Right atrium auricular region (tissue), 2 donors: ENCODE results near the gene C1QTNF6. TPM values are rescaled to one million over a fixed set of nuclear protein-coding genes. Genes with fewer than 3 reads are reported as not detected.

Experiments
- DNase-seq: peaks from one replicate; pipeline ENCODE4 v3.0.0-alpha.2; 2019; ENCODE audit warnings: low spot score
- H3K27ac ChIP-seq, 2 donors: fragments of 200-600 bp; sonication (generic); 1 replicate in 1 of 2; 2 replicates in 1 of 2; pipeline ENCODE4 v1.5.1; 2016 to 2019
- H3K27me3 ChIP-seq, 2 donors: fragments of 200-600 bp; sonication (generic); one replicate each; pipeline versions ENCODE4 v1.5.1 to v1.6.0; 2017 to 2019
- H3K36me3 ChIP-seq: fragments of 200-600 bp; sonication (generic); one replicate; pipeline ENCODE4 v1.5.1; 2016
- H3K4me1 ChIP-seq, 2 donors: fragments of 200-600 bp; sonication (generic); one replicate each; pipeline versions ENCODE4 v1.5.1 to v1.6.0; 2017 to 2019
- H3K4me3 ChIP-seq, 2 donors: fragments of 200-600 bp; sonication (generic); 1 replicate in 1 of 2; 2 replicates in 1 of 2; pipeline ENCODE4 v1.5.1; 2017 to 2019; ENCODE audit warnings: mild to moderate bottlenecking in 1 of 2, moderate library complexity in 1 of 2
- H3K9me3 ChIP-seq, 2 donors: fragments of 200-600 bp; sonication (generic); one replicate each; pipeline ENCODE4 v1.5.1; 2019
- total RNA-seq, 2 donors: library from RNA; depleted of rRNA; stranded (reverse); fragments of >200 nt; gene quantifications; one replicate each; pipeline ENCODE4 v1.1.0, GENCODE V29; 2016
- TF ChIP-seq, protein P1 (sequence below), 2 donors: fragments of 200-600 bp; sonication (generic); IDR thresholded peaks; one replicate each; pipeline ENCODE4 v1.5.1; 2019; ENCODE audit warnings: antibody characterized with exemption in 2 of 2

C1QTNF6 gene
- total RNA-seq, 2 donors from 2014 or later = 1.6 to 2.2 TPM

DNA sequence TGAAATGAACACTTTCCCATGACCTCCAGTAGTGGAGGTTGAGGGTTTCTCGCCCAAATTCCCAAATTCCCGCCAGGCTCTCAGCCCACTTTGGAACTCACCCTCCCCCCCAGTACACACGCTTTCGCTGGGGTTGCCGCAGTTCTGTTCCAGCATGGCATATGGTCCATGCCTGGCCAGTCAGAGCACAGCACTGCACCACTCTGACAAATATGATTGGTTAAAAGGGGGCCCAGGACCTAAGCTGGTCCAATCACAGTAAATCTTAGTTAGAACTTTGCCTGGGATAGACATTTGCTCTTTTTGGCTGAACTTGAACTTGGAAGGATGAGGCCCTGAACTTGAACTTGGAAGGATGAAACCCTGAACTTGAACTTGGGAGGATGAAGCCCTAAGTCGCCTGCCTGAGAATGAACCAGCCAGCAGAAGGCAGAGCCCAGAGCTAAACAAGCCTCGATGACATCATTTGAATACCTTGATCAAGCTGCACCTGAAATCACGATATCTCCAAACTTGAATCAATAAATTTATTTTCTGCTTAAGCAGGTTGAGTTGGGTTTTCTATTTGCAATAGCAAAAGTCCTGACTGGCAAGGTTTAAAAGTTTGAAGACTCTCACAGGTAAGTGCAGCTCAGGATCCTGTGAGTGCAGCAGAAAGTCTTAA, 36.8 kb upstream of the C1QTNF6 start:
- no peak for DNase-seq
- Histone ChIP-seq H3K27ac (no peak overlapping the region), H3K27me3 (no peaks in the 10 kb centered on the region), H3K4me3 (no peak overlapping the region), H3K4me1 (peaks cover 0 to 6% of the 10 kb centered on the region in 2 donors), H3K36me3 (no peaks in the 10 kb centered on the region), H3K9me3 (no peaks in the 10 kb centered on the region)
- TF ChIP-seq, protein P1, sequence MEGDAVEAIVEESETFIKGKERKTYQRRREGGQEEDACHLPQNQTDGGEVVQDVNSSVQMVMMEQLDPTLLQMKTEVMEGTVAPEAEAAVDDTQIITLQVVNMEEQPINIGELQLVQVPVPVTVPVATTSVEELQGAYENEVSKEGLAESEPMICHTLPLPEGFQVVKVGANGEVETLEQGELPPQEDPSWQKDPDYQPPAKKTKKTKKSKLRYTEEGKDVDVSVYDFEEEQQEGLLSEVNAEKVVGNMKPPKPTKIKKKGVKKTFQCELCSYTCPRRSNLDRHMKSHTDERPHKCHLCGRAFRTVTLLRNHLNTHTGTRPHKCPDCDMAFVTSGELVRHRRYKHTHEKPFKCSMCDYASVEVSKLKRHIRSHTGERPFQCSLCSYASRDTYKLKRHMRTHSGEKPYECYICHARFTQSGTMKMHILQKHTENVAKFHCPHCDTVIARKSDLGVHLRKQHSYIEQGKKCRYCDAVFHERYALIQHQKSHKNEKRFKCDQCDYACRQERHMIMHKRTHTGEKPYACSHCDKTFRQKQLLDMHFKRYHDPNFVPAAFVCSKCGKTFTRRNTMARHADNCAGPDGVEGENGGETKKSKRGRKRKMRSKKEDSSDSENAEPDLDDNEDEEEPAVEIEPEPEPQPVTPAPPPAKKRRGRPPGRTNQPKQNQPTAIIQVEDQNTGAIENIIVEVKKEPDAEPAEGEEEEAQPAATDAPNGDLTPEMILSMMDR (IDR thresholded peaks at IDR 0.05) = no peak

DNA sequence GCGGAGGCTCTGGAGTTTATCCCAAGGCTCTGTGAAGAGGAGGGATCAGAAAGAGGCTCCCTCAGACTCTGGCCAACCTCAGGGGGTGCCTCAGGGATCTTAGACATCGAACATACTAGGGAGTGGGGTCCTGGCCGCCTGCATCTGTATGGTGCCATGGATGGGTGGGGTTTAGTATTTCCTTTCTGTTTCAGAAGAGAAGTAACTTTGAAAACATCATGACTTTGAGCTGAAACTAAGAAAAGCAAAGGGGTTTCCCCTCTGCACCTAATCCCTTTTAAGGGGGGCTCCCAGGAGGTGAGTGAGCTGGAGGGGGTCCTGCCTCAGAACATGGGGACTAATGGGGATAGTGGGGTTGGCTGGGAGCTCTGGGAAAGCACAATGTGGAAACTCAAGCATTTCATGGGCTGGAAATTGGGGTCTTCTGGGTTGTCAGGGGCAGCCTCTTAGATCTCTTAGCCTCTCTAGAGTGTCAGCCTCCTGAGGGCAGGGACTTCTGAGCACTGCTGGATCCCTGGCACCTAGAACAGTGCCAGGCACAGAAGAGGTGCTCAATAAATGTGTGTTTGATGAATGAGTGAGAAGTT, 36.0 kb upstream of the C1QTNF6 start:
- TF ChIP-seq, protein P1 (IDR thresholded peaks at IDR 0.05) = no peak
- no peak for DNase-seq
- Histone ChIP-seq H3K9me3 (no peaks in the 10 kb centered on the region), H3K36me3 (no peaks in the 10 kb centered on the region), H3K4me3 (no peak overlapping the region), H3K27me3 (no peaks in the 10 kb centered on the region), H3K4me1 (no peaks in the 10 kb centered on the region), H3K27ac (no peak overlapping the region)

DNA sequence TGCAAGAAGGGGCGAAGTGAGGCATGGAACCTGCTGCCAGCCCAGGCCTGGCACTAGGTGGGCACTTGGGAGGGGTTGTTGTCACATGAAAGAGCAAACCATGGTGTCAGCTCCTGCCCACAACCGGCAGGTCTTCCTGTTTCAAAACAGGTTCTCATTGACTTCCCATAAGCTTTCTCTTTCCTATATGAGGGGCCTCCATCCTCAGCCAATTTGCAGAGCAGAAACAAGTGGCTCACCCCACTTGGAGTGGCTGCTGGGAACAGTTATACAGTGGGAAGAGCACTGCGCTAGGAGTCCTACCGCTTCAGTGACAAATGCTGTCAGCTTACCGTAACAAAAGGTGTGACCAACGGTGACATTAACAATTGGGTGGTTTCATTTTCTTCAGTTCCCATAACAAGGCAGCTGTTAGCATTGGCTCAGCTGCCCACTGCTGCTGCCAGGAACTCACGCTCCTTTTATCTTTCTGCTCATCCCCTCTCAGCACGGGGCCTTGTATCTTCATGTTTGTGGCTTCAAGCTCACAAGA, 34.5 kb upstream of the C1QTNF6 start:
- Histone ChIP-seq H3K4me3 (no peak overlapping the region), H3K27me3 (no peaks in the 10 kb centered on the region), H3K27ac (no peak overlapping the region), H3K36me3 (no peaks in the 10 kb centered on the region), H3K4me1 (no peaks in the 10 kb centered on the region), H3K9me3 (no peaks in the 10 kb centered on the region)
- TF ChIP-seq, protein P1 (IDR thresholded peaks at IDR 0.05) = no peak
- no peak for DNase-seq

DNA sequence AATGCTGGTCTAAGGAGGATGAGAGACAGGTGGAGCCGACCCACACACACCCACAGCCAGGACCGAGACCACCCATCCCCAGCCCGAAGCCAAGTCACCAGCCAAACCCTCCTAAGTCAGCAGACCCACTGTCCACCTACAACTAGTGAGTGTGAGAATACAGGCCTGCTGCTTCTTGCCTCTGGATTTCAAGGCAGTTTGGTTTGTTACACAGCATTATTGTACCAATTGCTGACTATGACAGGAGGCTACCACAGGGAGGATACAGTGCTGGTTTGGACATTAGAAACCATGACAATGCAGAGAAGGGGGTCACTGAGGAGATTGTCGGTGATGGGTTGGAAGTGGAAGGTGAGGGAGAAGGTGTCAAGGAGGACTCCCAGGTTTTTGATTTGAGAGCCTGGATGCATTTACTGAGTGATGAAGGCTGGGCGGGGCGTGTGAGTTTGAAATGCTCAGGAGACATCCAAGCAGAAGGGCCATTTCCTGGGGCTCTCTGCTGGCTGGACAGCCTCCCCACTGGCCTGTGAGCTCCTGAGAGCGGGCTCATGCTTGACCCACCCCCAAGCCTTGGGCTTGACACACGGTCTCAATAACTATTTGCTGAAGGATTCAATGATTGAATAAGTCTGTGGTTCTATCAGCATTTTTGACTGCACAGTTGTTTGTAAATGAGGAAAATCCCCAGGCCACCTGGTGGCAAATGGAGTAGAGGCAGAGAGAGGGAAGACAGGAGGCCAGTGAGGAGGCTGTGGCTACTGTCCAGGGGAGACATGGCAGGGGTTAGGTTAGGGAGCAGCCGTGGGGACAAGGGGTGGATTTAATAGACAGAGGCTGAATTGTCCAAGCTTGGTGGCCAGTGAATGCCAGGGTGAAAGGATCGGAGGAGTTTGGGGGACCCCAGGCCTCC, 33.6 kb upstream of the C1QTNF6 start:
- no peak overlapping the region for H3K27ac ChIP-seq
- no peaks in the 10 kb centered on the region for H3K4me1 ChIP-seq
- DNase-seq = no peak
- H3K9me3 ChIP-seq = no peaks in the 10 kb centered on the region
- TF ChIP-seq, protein P1 (IDR thresholded peaks at IDR 0.05) = no peak
- H3K4me3 ChIP-seq = no peak overlapping the region
- no peaks in the 10 kb centered on the region for H3K36me3 ChIP-seq
- no peaks in the 10 kb centered on the region for H3K27me3 ChIP-seq

DNA sequence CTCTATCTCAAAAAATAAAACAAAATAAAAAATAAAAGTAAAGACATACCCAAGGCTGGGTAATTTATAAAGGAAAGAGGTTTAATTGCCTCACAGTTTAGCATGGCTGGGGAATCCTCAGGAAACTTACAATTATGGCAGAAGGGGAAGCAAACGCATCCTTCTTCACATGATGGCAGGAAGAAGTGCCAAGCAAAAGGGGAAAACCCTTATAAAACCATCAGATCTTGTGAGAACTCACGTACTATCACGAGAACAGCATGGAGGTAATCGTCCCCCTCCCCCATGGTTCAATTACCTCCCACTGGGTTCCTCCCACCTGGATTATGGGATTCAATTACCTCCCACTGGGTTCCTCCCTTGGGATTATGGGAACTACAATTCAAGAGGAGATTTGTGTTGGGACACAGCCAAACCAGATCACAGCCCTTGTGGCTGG, 32.5 kb upstream of the C1QTNF6 start:
- no peak for DNase-seq
- no peaks in the 10 kb centered on the region for H3K9me3 ChIP-seq
- no peaks in the 10 kb centered on the region for H3K27me3 ChIP-seq
- no peaks in the 10 kb centered on the region for H3K4me1 ChIP-seq
- no peaks in the 10 kb centered on the region for H3K36me3 ChIP-seq
- no peak overlapping the region for H3K27ac ChIP-seq
- H3K4me3 ChIP-seq = no peak overlapping the region
- TF ChIP-seq, protein P1 (IDR thresholded peaks at IDR 0.05) = no peak
